HCT116 (cell line): Measurements from ENCODE around the gene MSI2. TPM values are rescaled to one million over a fixed set of nuclear protein-coding genes. Genes with fewer than 3 reads are reported as not detected.

Source experiments
- ATAC-seq: fragments of 200-7000 bp; cut with Tn5 transposase; 2 replicates; pipeline ENCODE4 v1.9.1; 2020; ENCODE audit warnings: mild to moderate bottlenecking, moderate library complexity
- BruUV-seq: library from RNA; stranded (reverse); fragments of 400-500 nt; replicated peaks from 2 replicates; lab custom pipeline; 2021; lab: Mats Ljungman, UMichigan
- CTCF ChIA-PET: fragments of 300-600 bp; sonication (Branson Sonifier 250); formaldehyde crosslinking; loops from one replicate; lab custom pipeline; 2021; ENCODE audit warnings: antibody characterized with exemption; lab: Charles Lee
- POLR2A ChIA-PET: fragments of 300-600, 350-600 bp; sonication (Branson Sonifier 250); formaldehyde crosslinking; loops from one replicate; lab custom pipeline; 2021; ENCODE audit warnings: antibody characterized with exemption; lab: Charles Lee
- RAD21 ChIA-PET, 2 experiments: fragments of 300-600 bp; sonication (Branson Sonifier 250); formaldehyde crosslinking; loops; one replicate each; lab custom pipeline; 2023; ENCODE audit warnings: low total read pairs in 2 of 2; ENCODE audit not compliant: uncharacterized antibody in 2 of 2, unreplicated experiment in 2 of 2, low non-redundant PET in 1 of 2; lab: Charles Lee
- DNase-seq: peaks from one replicate; pipeline ENCODE4 v3.0.0-alpha.2; 2010; ENCODE audit warnings: low read depth, low spot score
- H2AFZ ChIP-seq: fragments of 200-600 bp; shearing (Covaris generic), sonication (generic); 2 replicates; pipeline ENCODE4 v1.6.1; 2017; ENCODE audit warnings: low read depth, mixed run types, mixed read lengths, antibody characterized with exemption, low read length; ENCODE audit not compliant: poor library complexity, severe bottlenecking
- H3K27ac ChIP-seq: 2 replicates; pipeline ENCODE4 v1.5.1; 2012; ENCODE audit warnings: low read depth, low read length
- H3K27me3 ChIP-seq: fragments of 200-600 bp; sonication (generic); 2 replicates; pipeline ENCODE4 v1.6.1; 2016; ENCODE audit warnings: mixed run types, low read length, mixed read lengths; ENCODE audit not compliant: insufficient read depth
- H3K36me3 ChIP-seq, 2 experiments: fragments of 200-500 bp in 1 of 2; fragments of 200-600 bp in 1 of 2; sonication (Bioruptor generic) in 1 of 2; sonication (generic) in 1 of 2; 2 replicates each; pipeline versions ENCODE4 v1.5.1 to v1.6.1; 2014 to 2016; ENCODE audit warnings: low read length in 2 of 2, inconsistent platforms in 1 of 2, mixed read lengths in 1 of 2, mixed run types in 1 of 2; ENCODE audit not compliant: insufficient read depth in 2 of 2, control insufficient read depth in 1 of 2
- H3K4me1 ChIP-seq, 2 experiments: fragments of 200-600 bp in 1 of 2; sonication (generic) in 1 of 2; 2 replicates each; pipeline versions ENCODE4 v1.5.1 to v1.6.1; 2012 to 2017; ENCODE audit warnings: low read length in 2 of 2, inconsistent platforms in 1 of 2, mild to moderate bottlenecking in 1 of 2, mixed read lengths in 1 of 2, mixed run types in 1 of 2, moderate library complexity in 1 of 2; ENCODE audit not compliant: insufficient read depth in 2 of 2, control insufficient read depth in 1 of 2
- H3K4me2 ChIP-seq: fragments of 200-600 bp; sonication (generic); 2 replicates; pipeline ENCODE4 v1.6.1; 2017; ENCODE audit warnings: mixed run types, low read length, mixed read lengths
- H3K4me3 ChIP-seq, 2 experiments: fragments of 200-600 bp in 1 of 2; sonication (generic) in 1 of 2; replicated peaks in 1 of 2; 2 replicates each; pipeline ENCODE4 v1.5.1; 2011 to 2016; ENCODE audit warnings: low read length in 2 of 2, control low read depth in 1 of 2, low read depth in 1 of 2, mild to moderate bottlenecking in 1 of 2, mixed read lengths in 1 of 2, mixed run types in 1 of 2
- H3K79me2 ChIP-seq: fragments of 200-600 bp; sonication (generic); 2 replicates; pipeline ENCODE4 v1.6.1; 2017; ENCODE audit warnings: mild to moderate bottlenecking, mixed run types, low read length, moderate library complexity, mixed read lengths; ENCODE audit not compliant: insufficient read depth
- H3K9ac ChIP-seq: fragments of 200-600 bp; sonication (generic); 2 replicates; pipeline ENCODE4 v1.6.1; 2016; ENCODE audit warnings: low read length, mixed read lengths
- H3K9me2 ChIP-seq: fragments of 200-600 bp; sonication (generic), shearing (Covaris generic); 2 replicates; pipeline ENCODE4 v1.6.1; 2017; ENCODE audit warnings: mixed run types, mild to moderate bottlenecking, moderate library complexity; ENCODE audit not compliant: insufficient read depth
- H3K9me3 ChIP-seq, 2 experiments: fragments of 200-500 bp in 1 of 2; fragments of 200-600 bp in 1 of 2; sonication (Bioruptor generic) in 1 of 2; sonication (generic) in 1 of 2; 2 replicates each; pipeline ENCODE4 v1.6.1; 2014 to 2017; ENCODE audit warnings: low read length in 2 of 2, mixed read lengths in 2 of 2, inconsistent platforms in 1 of 2, low read depth in 1 of 2, mild to moderate bottlenecking in 1 of 2, mixed run types in 1 of 2, moderate library complexity in 1 of 2; ENCODE audit not compliant: control insufficient read depth in 1 of 2, insufficient read depth in 1 of 2
- H4K20me1 ChIP-seq: fragments of 200-600 bp; sonication (generic), shearing (Covaris generic); 2 replicates; pipeline ENCODE4 v1.6.1; 2017; ENCODE audit warnings: mixed run types, mild to moderate bottlenecking, moderate library complexity; ENCODE audit not compliant: insufficient read depth
- ATF3 ChIP-seq: IDR thresholded peaks from 2 replicates; pipeline ENCODE4 v1.6.1; 2012
- CTCF ChIP-seq, 3 experiments: fragments of 200-600 bp in 1 of 3; sonication (generic) in 1 of 3; IDR thresholded peaks in 2 of 3; conservative IDR thresholded peaks in 1 of 3; 2 replicates each; pipeline ENCODE4 v1.5.1; 2012 to 2017; ENCODE audit warnings: low read depth in 2 of 3, low read length in 2 of 3, antibody characterized with exemption in 1 of 3, borderline replicate concordance in 1 of 3, control low read depth in 1 of 3, mild to moderate bottlenecking in 1 of 3, mixed read lengths in 1 of 3, mixed run types in 1 of 3, moderate library complexity in 1 of 3; ENCODE audit not compliant: insufficient read depth in 1 of 3
- EGR1 ChIP-seq: IDR thresholded peaks from 2 replicates; pipeline ENCODE4 v1.6.1; 2012; ENCODE audit warnings: low read depth
- ELF1 ChIP-seq: IDR thresholded peaks from 2 replicates; pipeline ENCODE4 v1.6.1; 2012; ENCODE audit warnings: low read depth, borderline replicate concordance
- EZH2phosphoT487 ChIP-seq: fragments of 200-600 bp; IDR thresholded peaks from 2 replicates; pipeline ENCODE4 v1.6.1; 2018; ENCODE audit warnings: antibody characterized with exemption, borderline replicate concordance
- FOSL1 ChIP-seq: IDR thresholded peaks from 2 replicates; pipeline ENCODE4 v1.6.1; 2012; ENCODE audit warnings: low read depth
- POLR2AphosphoS5 ChIP-seq: IDR thresholded peaks from 2 replicates; pipeline ENCODE4 v1.6.1; 2011; ENCODE audit warnings: mild to moderate bottlenecking, low read depth, low read length, moderate library complexity
- RAD21 ChIP-seq: IDR thresholded peaks from 2 replicates; pipeline ENCODE4 v1.6.1; 2012; ENCODE audit warnings: low read depth, mild to moderate bottlenecking
- SIN3A ChIP-seq: IDR thresholded peaks from 2 replicates; pipeline ENCODE4 v1.6.1; 2012; ENCODE audit warnings: low read depth
- TCF7L2 ChIP-seq: IDR thresholded peaks from 2 replicates; pipeline ENCODE4 v1.7.0; 2011; ENCODE audit warnings: borderline replicate concordance, inconsistent platforms; ENCODE audit not compliant: insufficient read depth, insufficient read length; ENCODE audit errors: extremely low read depth
- YY1 ChIP-seq: IDR thresholded peaks from 2 replicates; pipeline ENCODE4 v1.6.1; 2011; ENCODE audit warnings: low read length, low read depth, moderate library complexity, mild to moderate bottlenecking; ENCODE audit not compliant: insufficient replicate concordance; ENCODE audit errors: extremely low read depth
- ZBTB33 ChIP-seq: IDR thresholded peaks from 2 replicates; pipeline ENCODE4 v1.6.1; 2011; ENCODE audit warnings: mild to moderate bottlenecking, low read length, moderate library complexity; ENCODE audit not compliant: insufficient replicate concordance; ENCODE audit errors: extremely low read depth
- ZFX ChIP-seq: fragments of 450-650 bp; IDR thresholded peaks from 2 replicates; pipeline ENCODE4 v1.6.1; 2017
- ZNF274 ChIP-seq: fragments of 200-500 bp; sonication (Bioruptor generic); IDR thresholded peaks from 2 replicates; pipeline ENCODE4 v1.6.1; 2014; ENCODE audit warnings: mild to moderate bottlenecking, low read depth, low read length, inconsistent platforms
- intact Hi-C: fragments of 100-400 bp; cut with micrococcal nuclease; formaldehyde crosslinking; loops from 2 replicates; pipeline ENCODE4 v1.10.0; 2022
- total RNA-seq: library from RNA; stranded (reverse); gene quantifications from one replicate; pipeline ENCODE4 v1.2.1, GENCODE V29; 2021; ENCODE audit not compliant: unreplicated experiment

MSI2 gene
- total RNA-seq, 1 experiment from 2014 or later: 137 TPM

- H3K36me3 ChIP-seq: no peaks in the 10 kb centered on the region
- POLR2A ChIA-PET: no interaction called here
- no peak overlapping the region for H3K27ac ChIP-seq
- no peaks in the 10 kb centered on the region for H3K27me3 ChIP-seq
- TF ChIP-seq ZFX (no peak), TCF7L2 (no peak), ATF3 (no peak), EGR1 (no peak), CTCF (IDR thresholded peaks at IDR 0.05 in 2 of 3, conservative IDR thresholded peaks at IDR 0.05 in 1 of 3; ENCODE audit: borderline replicate concordance in 1 of 3, insufficient read depth in 1 of 3, low read depth in 2 of 3, low read length in 2 of 3) (no peak), RAD21 (no peak), YY1 (no peak), ELF1 (no peak), ZNF274 (no peak), ZBTB33 (no peak), POLR2AphosphoS5 (no peak), SIN3A (no peak), EZH2phosphoT487 (no peak), FOSL1 (no peak)
- no peak for ATAC-seq
- no peak overlapping the region for H3K9ac ChIP-seq
- no peaks in the 10 kb centered on the region for H3K9me3 ChIP-seq
- RAD21 ChIA-PET: no interaction called here
- DNase-seq: no peak
- no peaks in the 10 kb centered on the region for H4K20me1 ChIP-seq
- CTCF ChIA-PET: no interaction called here
- H3K9me2 ChIP-seq: no peaks in the 10 kb centered on the region
- no peak overlapping the region for H3K4me2 ChIP-seq
- H3K4me1 ChIP-seq: peaks cover 12 to 13% of the 10 kb centered on the region in 2 experiments
- H3K79me2 ChIP-seq: no peaks in the 10 kb centered on the region
- no peak overlapping the region for H3K4me3 ChIP-seq
- H2AFZ ChIP-seq: no peak overlapping the region
- intact Hi-C loops: no loop called here
- BruUV-seq: no TSS peak
These were observed 159.5 kb downstream of the MSI2 start for GRCh38 chr17:57415751-57416207.
